OCI-LY7 (cell line): ENCODE measurements around the gene ADAMTS2. TPM values are rescaled to one million over a fixed set of nuclear protein-coding genes. Genes with fewer than 3 reads are reported as not detected.

Experiments
- BruUV-seq: library from RNA; stranded (reverse); fragments of 400-500 nt; replicated peaks from 2 replicates; lab custom pipeline; 2021; lab: Mats Ljungman, UMichigan
- CTCF ChIA-PET: fragments of 300-600 bp; sonication (Branson Sonifier 250); formaldehyde crosslinking; loops from one replicate; lab custom pipeline; 2022; ENCODE audit warnings: antibody characterized with exemption; ENCODE audit not compliant: unreplicated experiment; lab: Charles Lee
- POLR2A ChIA-PET: fragments of 300-600 bp; sonication (Branson Sonifier 250); formaldehyde crosslinking; loops from one replicate; lab custom pipeline; 2022; ENCODE audit warnings: antibody characterized with exemption; lab: Charles Lee
- DNase-seq: peaks from one replicate; pipeline ENCODE4 v3.0.0-alpha.2; 2015; ENCODE audit warnings: low spot score
- H2AFZ ChIP-seq: fragments of 200-600 bp; sonication (generic), shearing (Covaris generic); 2 replicates; pipeline ENCODE4 v1.6.1; 2014; ENCODE audit warnings: mild to moderate bottlenecking, antibody characterized with exemption, low read length, moderate library complexity
- H3K27ac ChIP-seq: fragments of 200-600 bp; sonication (generic); 2 replicates; pipeline ENCODE4 v1.5.1; 2014; ENCODE audit warnings: mixed run types, low read depth, mild to moderate bottlenecking, moderate library complexity, low read length, inconsistent platforms; ENCODE audit not compliant: poor library complexity, severe bottlenecking
- H3K36me3 ChIP-seq: fragments of 200-600 bp; sonication (generic); 2 replicates; pipeline ENCODE4 v1.6.1; 2014; ENCODE audit warnings: mild to moderate bottlenecking, antibody characterized with exemption, low read length, moderate library complexity, mixed read lengths; ENCODE audit not compliant: insufficient read depth
- H3K4me1 ChIP-seq: fragments of 200-600 bp; sonication (generic); 2 replicates; pipeline ENCODE4 v1.5.1; 2014; ENCODE audit warnings: mild to moderate bottlenecking, low read length; ENCODE audit not compliant: insufficient read depth, poor library complexity, severe bottlenecking
- H3K4me2 ChIP-seq: fragments of 200-600 bp; sonication (generic); 2 replicates; pipeline ENCODE4 v1.6.1; 2014; ENCODE audit warnings: mild to moderate bottlenecking, low read length
- H3K4me3 ChIP-seq: fragments of 200-600 bp; sonication (generic); 2 replicates; pipeline ENCODE4 v1.5.1; 2014; ENCODE audit warnings: mild to moderate bottlenecking, low read depth, low read length; ENCODE audit not compliant: poor library complexity, severe bottlenecking
- H3K79me2 ChIP-seq: fragments of 200-600 bp; sonication (generic); 2 replicates; pipeline ENCODE4 v1.6.1; 2016; ENCODE audit warnings: low read depth, mild to moderate bottlenecking, low read length, moderate library complexity, mixed read lengths; ENCODE audit not compliant: insufficient read depth
- H3K9me2 ChIP-seq: fragments of 200-600 bp; sonication (generic); 2 replicates; pipeline ENCODE4 v1.6.1; 2016; ENCODE audit warnings: mild to moderate bottlenecking, low read length, mixed read lengths; ENCODE audit not compliant: insufficient read depth
- H3K9me3 ChIP-seq: fragments of 200-600 bp; sonication (generic); 2 replicates; pipeline ENCODE4 v1.6.1; 2014; ENCODE audit warnings: mild to moderate bottlenecking, mixed run types, low read length, mixed read lengths
- H4K20me1 ChIP-seq: fragments of 200-600 bp; sonication (generic); 2 replicates; pipeline ENCODE4 v1.6.1; 2014; ENCODE audit warnings: mild to moderate bottlenecking, antibody characterized with exemption, low read length, moderate library complexity, mixed read lengths; ENCODE audit not compliant: insufficient read depth
- EZH2phosphoT487 ChIP-seq: fragments of 200-600 bp; sonication (generic); IDR thresholded peaks from 2 replicates; pipeline ENCODE4 v1.6.1; 2018; ENCODE audit warnings: low read depth, borderline replicate concordance, mild to moderate bottlenecking, mixed run types, antibody characterized with exemption, low read length, moderate library complexity, mixed read lengths
- intact Hi-C: fragments of 100-400 bp; cut with micrococcal nuclease; formaldehyde crosslinking; loops from one replicate; pipeline ENCODE4 v1.10.0; 2022; ENCODE audit not compliant: unreplicated experiment
- total RNA-seq, 2 experiments: library from RNA; depleted of rRNA in 1 of 2; stranded (reverse); fragments of >200 nt in 1 of 2; shearing (Covaris generic) in 1 of 2; gene quantifications; 2 replicates each; pipeline ENCODE4 v1.2.3, GENCODE V29; 2014 to 2022
- TF ChIP-seq, protein P1 (sequence below): fragments of 200-600 bp; sonication (generic); conservative IDR thresholded peaks from 2 replicates; pipeline ENCODE4 v1.5.1; 2014; ENCODE audit warnings: mild to moderate bottlenecking, antibody characterized with exemption, low read length, moderate library complexity, mixed read lengths

The ADAMTS2 gene
- total RNA-seq, 2 experiments from 2014 or later, result not detected

DNA sequence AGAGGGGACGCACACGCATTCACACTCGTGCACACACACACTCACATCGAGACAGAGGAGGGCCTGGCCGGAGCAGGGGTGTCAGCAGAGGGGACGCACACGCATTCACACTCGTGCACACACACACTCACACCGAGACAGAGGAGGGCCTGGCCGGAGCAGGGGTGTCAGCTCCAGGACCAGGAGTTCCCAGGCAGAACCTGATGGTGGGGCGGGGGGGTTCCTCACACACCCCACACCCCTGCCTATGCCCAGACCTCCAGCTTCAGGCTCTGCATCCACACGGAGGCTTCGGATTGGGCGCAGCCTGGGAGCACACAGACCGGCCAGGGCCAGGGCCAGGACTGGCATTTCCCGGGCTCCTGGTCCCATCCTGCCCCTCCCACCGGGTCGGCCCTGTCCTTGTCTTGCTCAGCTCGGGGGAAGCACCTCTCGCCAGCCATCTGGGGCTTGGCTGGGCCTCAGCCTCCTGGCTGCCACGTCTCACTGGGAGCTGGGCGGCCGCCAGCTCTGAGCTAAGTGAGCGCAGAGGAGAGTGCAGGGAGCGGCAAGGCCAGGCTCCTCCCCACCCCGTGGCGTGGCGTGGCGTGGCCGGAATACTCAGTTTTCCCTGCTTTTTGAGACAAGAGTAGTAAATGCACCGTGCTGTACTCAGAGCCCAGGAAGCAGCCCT lies 31.3 kb downstream of the ADAMTS2 start:
- H3K36me3 ChIP-seq, result no peaks in the 10 kb centered on the region
- TF ChIP-seq EZH2phosphoT487, result no peak
- TF ChIP-seq, protein P1, sequence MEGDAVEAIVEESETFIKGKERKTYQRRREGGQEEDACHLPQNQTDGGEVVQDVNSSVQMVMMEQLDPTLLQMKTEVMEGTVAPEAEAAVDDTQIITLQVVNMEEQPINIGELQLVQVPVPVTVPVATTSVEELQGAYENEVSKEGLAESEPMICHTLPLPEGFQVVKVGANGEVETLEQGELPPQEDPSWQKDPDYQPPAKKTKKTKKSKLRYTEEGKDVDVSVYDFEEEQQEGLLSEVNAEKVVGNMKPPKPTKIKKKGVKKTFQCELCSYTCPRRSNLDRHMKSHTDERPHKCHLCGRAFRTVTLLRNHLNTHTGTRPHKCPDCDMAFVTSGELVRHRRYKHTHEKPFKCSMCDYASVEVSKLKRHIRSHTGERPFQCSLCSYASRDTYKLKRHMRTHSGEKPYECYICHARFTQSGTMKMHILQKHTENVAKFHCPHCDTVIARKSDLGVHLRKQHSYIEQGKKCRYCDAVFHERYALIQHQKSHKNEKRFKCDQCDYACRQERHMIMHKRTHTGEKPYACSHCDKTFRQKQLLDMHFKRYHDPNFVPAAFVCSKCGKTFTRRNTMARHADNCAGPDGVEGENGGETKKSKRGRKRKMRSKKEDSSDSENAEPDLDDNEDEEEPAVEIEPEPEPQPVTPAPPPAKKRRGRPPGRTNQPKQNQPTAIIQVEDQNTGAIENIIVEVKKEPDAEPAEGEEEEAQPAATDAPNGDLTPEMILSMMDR, result no peak
- no peak overlapping the region for H3K27ac ChIP-seq
- H2AFZ ChIP-seq, result no peak overlapping the region
- no peak overlapping the region for H3K4me3 ChIP-seq
- H4K20me1 ChIP-seq, result no peaks in the 10 kb centered on the region
- no peak overlapping the region for H3K4me2 ChIP-seq
- H3K9me2 ChIP-seq, result no peaks in the 10 kb centered on the region
- ChIA-PET CTCF (no interaction called here), POLR2A (no interaction called here)
- H3K9me3 ChIP-seq, result no peaks in the 10 kb centered on the region
- no peak for DNase-seq
- no peaks in the 10 kb centered on the region for H3K79me2 ChIP-seq
- intact Hi-C loops, result no loop called here
- no TSS peak for BruUV-seq
- no peaks in the 10 kb centered on the region for H3K4me1 ChIP-seq

DNA sequence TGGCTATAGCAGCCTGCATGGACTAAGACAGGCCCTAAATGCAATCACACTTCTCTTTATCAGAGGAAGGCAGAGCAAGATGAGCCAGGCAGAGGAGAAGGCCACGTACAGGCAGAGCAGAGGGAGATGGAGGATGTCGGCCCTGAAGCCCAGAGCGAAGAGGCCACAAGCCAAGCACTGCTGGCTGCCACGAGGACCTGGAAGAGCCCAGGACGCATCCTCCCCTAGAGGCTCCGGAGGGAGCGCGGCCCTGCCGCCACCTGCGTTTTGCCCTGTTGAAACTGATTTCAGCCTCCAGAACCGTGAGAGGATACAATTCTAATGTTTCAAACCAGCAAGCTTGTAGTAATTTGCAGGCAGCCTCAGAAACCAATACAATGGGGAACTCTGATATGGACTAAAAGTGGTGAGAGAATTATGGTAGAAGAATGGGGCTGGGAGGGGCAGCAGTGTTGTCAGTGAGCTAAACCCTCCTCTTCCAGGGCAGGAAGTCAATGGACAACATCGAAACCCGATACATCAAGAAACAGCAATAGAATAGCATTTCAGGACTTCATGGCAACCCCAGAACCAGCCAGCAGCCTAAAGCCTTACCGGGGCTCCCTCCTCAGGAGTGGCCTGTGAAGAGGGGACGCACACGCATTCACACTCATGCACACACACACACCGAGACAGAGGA lies 32.6 kb downstream of the ADAMTS2 start:
- Histone ChIP-seq H3K4me2 (no peak overlapping the region), H3K27ac (no peak overlapping the region), H3K79me2 (no peaks in the 10 kb centered on the region), H3K9me3 (no peaks in the 10 kb centered on the region), H3K4me3 (no peak overlapping the region), H3K36me3 (no peaks in the 10 kb centered on the region), H3K9me2 (no peaks in the 10 kb centered on the region), H4K20me1 (no peaks in the 10 kb centered on the region), H3K4me1 (no peaks in the 10 kb centered on the region), H2AFZ (no peak overlapping the region)
- no peak for DNase-seq
- BruUV-seq, result no TSS peak
- CTCF ChIA-PET, result interaction anchor here (0.6 kb wide), 1 partner anchor 547 kb away, joined by 3 read pairs; no protein-coding TSS in a partner anchor
- POLR2A ChIA-PET, result interaction anchor here (0.8 kb wide), 1 partner anchor 15 kb away, joined by 5 read pairs; no protein-coding TSS in a partner anchor
- TF ChIP-seq EZH2phosphoT487, result no peak
- TF ChIP-seq, protein P1, result no peak
- intact Hi-C loops, result no loop called here

DNA sequence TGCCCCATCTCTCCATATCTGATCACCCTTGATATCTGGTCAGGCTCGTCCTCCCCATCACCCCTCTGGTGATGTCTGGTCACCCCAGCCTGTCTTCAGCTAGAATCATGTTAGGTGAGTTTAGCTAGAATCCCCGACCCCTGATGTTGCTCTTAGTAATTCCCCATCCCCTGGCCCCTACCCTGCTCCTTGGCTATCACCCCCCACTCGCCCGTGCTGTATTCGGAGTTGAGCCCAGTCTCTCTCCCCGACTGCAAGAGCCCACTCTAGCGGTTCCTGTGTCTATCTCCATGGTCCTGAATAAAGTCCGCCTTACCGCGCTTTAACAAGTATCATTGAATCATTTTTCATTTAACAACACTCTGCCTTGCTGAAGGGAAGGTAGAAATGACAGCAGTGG lies 33.7 kb downstream of the ADAMTS2 start:
- H3K36me3 ChIP-seq, result no peaks in the 10 kb centered on the region
- TF ChIP-seq, protein P1, result no peak
- no peak for TF ChIP-seq EZH2phosphoT487
- no peaks in the 10 kb centered on the region for H3K9me3 ChIP-seq
- intact Hi-C loops, result no loop called here
- ChIA-PET CTCF (interaction anchor here (0.6 kb wide), 1 partner anchor 545 kb away, joined by 3 read pairs; no protein-coding TSS in a partner anchor), POLR2A (no interaction called here)
- H3K4me3 ChIP-seq, result no peak overlapping the region
- no peaks in the 10 kb centered on the region for H3K4me1 ChIP-seq
- H4K20me1 ChIP-seq, result no peaks in the 10 kb centered on the region
- no peaks in the 10 kb centered on the region for H3K79me2 ChIP-seq
- H3K9me2 ChIP-seq, result no peaks in the 10 kb centered on the region
- no peak overlapping the region for H3K27ac ChIP-seq
- H3K4me2 ChIP-seq, result no peak overlapping the region
- no peak for DNase-seq
- BruUV-seq, result no TSS peak
- no peak overlapping the region for H2AFZ ChIP-seq
